GM23338 (cell line): ENCODE data around the gene RENBP.

Source experiments
- EZH2 ChIP-seq: fragments of 200-600 bp; sonication (generic); IDR thresholded peaks from one replicate; pipeline ENCODE4 v1.8.0; 2017; ENCODE audit warnings: antibody characterized with exemption, mild to moderate bottlenecking, low read depth; ENCODE audit not compliant: unreplicated experiment
- EZH2phosphoT487 ChIP-seq: fragments of 200-600 bp; sonication (generic); IDR thresholded peaks from one replicate; pipeline ENCODE4 v1.8.1; 2018; ENCODE audit warnings: antibody characterized with exemption; ENCODE audit not compliant: unreplicated experiment
- NANOG ChIP-seq: IDR thresholded peaks from 2 replicates; pipeline ENCODE4 v1.6.1; 2016; ENCODE audit warnings: antibody characterized with exemption, borderline replicate concordance
- POLR2AphosphoS5 ChIP-seq: IDR thresholded peaks from 2 replicates; pipeline ENCODE4 v1.6.1; 2016; ENCODE audit warnings: antibody characterized with exemption, low read depth
- ZNF331 ChIP-seq: fragments of 250-450 bp; sonication (Bioruptor Pico); IDR thresholded peaks from 2 replicates; pipeline ENCODE4 v1.5.0; 2020; ENCODE audit warnings: low read depth, mild to moderate bottlenecking, moderate library complexity
- TF ChIP-seq, protein P1 (sequence below), 2 experiments: fragments of 200-600 bp in 1 of 2; sonication (generic) in 1 of 2; conservative IDR thresholded peaks; 2 replicates each; pipeline versions ENCODE4 v1.5.1 to v1.6.1; 2016 to 2017; ENCODE audit warnings: antibody characterized with exemption in 2 of 2, low read depth in 2 of 2, mild to moderate bottlenecking in 2 of 2, moderate library complexity in 1 of 2

- TF ChIP-seq, protein P1, sequence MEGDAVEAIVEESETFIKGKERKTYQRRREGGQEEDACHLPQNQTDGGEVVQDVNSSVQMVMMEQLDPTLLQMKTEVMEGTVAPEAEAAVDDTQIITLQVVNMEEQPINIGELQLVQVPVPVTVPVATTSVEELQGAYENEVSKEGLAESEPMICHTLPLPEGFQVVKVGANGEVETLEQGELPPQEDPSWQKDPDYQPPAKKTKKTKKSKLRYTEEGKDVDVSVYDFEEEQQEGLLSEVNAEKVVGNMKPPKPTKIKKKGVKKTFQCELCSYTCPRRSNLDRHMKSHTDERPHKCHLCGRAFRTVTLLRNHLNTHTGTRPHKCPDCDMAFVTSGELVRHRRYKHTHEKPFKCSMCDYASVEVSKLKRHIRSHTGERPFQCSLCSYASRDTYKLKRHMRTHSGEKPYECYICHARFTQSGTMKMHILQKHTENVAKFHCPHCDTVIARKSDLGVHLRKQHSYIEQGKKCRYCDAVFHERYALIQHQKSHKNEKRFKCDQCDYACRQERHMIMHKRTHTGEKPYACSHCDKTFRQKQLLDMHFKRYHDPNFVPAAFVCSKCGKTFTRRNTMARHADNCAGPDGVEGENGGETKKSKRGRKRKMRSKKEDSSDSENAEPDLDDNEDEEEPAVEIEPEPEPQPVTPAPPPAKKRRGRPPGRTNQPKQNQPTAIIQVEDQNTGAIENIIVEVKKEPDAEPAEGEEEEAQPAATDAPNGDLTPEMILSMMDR (conservative IDR thresholded peaks at IDR 0.05; ENCODE audit: low read depth in 2 of 2) = no peak
- TF ChIP-seq POLR2AphosphoS5 (no peak), ZNF331 (CRISPR knock-in tag) (no peak), EZH2 (no peak), NANOG (no peak), EZH2phosphoT487 (no peak)
These were observed 3.6 kb upstream of the RENBP start for GRCh38 chrX:153948002-153948466.
